GM21786 (cell line): Measurements from ENCODE around the gene PDGFB.
A peak's percentile ranks its signal among the peaks of the same experiment; 100 is the strongest.

Experiments
- ATAC-seq: cut with Tn5 transposase; IDR thresholded peaks from one replicate; pipeline ENCODE4 v1.9.1; 2021; ENCODE audit not compliant: unreplicated experiment

PDGFB gene

DNA sequence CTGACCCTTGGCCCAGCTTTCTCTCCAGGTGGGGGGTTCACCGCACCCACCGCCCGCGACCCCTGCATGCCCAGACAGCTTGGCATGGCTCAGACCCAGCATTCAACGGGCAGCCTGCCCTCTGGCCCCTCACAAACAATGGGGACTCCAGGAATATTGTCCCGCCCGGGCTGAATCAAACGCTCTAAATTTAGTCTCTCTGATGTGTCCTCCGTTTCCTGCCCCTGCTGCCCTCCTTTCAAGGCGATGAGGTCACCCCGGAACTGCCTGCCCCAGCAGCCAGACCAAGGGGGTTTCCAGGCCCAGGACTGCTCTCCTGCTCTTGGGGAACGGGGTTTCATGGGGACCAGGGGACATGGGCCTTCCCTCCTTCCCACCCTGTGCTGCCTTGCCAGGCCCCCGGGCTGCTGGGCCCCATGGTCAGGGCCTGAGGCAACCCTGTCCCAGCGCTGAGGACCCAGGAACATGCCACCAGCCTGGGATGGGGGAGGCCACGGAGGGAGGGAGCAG is 10.1 kb upstream of the PDGFB start:
- ATAC-seq: peak; percentile 47

DNA sequence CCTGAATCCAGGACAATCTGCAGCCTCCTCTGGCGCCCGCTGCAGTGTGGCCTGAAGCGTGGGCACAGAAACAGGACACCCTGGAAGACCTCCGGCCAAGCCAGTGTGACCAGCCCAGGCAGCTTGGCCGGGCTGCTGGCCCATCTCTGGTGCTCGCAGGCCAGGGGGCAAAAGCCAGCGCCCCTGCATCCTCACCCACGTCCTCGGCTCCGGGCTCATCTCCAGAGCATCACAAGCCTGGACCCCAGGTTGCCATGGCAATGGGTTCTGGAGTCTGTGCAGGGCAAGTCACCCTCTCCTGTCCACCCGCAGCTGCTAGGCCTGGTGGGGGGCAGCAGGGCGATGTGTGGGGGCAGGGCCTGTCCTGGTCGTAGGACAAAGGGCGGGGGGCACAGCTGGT is 9.3 kb upstream of the PDGFB start:
- ATAC-seq: no peak

DNA sequence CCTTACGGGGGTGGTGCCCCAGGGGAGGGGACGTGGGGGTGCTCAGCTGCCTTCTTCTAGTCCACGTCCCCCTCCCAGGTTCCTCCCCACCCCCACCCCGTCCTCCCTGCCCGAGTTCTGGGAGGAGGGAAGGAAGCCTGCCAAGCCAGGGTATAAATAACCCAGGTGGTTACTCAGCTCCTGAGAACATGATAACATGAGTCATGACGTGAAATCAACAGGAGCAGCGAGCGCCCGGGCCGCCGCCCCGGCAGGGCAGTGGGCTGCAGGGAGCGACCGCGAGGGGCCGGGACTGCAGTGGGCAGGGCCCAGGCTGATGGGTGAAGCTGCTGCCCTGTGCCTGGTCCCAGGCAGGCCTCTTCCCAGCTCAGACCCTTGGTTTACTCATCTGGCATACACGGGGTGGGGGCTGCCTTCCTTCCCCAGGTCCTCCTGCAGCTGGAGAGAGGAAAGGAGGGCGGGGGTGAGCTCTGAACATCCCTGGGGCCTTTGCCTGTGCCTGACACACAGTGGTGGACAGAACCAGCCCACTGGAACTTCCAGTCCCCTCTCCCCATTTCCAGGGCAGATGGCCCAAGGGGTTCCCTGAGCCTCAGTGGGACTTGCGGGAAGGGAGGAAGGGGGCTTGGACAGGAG is 8.8 kb upstream of the PDGFB start:
- no peak for ATAC-seq

DNA sequence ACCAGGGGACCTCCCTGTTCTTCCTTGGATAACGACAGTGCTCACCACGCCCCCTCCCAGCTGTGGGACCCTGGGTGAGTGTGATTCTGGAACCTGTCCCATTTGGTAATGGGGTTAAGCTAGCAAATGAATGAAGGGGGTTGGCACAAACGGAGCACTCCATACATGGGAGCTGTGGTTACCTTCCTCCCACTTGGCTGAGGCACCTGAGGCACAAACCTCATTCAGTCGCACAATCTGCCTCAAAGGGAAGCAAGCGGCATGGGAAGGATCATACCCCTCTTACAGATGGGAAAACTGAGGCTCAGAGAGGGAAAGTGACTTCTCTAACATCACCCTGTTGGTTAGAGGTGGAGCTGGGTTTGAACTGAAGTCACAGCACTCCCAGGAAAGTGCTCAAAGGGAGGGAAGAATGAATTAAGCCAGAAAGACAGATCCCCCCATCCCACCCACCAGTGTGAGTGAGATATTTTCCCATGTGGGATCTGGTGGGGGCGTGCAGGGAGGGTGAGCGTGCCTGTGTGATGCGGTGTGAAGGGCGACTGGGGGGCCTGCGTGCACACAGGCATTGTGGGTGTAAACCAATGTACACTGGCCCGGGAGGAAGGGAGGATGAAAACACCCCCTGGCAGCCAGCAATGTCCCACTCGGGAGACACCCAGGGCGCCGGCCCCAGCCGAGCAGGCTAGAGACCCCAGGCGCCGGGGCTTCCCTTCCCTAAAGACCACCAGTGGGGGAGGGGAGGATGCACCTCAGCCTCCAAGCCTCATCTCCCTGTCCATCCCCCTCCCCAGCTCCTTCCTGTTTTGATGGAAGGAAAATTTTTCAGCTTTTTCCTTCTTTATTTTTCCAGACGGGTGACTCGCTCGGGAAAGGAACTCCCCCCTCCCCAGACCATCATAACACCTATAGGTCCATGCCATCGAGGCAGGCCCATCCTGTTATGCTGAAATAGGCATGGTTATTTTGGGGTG is 8.0 kb upstream of the PDGFB start:
- no peak for ATAC-seq

DNA sequence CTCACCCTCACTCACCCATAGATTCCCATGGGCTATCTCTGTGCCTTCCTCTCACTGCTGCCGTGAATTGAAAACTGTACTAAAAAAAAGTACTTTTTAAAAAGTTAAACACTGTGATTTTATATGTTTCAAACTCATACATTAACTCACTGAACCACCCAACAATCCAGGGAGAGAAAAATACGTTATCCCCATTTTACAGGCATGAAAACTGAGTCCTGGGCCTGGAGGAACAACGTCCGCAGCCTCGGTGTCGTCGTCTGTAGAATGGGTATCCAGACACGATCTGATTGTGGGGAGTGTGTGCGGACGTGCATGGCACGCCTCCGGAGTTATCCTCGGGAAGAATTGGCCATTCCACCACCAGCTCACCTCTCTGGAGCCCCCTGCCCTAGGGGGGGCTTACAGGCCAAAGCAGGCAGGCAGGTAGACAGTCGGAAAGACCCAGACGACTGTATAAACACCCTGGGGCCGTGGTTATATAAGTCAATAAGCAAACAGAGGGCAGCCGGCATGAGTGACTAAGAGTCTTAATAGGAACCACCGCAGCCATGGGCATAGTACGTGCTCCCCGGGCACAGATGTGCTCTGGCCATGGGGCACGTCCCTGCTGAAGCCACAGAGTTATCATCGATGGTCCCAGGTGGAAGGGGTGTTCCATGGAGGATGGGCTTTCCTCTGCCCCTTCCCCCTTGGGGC is 7.1 kb upstream of the PDGFB start:
- ATAC-seq: no peak

DNA sequence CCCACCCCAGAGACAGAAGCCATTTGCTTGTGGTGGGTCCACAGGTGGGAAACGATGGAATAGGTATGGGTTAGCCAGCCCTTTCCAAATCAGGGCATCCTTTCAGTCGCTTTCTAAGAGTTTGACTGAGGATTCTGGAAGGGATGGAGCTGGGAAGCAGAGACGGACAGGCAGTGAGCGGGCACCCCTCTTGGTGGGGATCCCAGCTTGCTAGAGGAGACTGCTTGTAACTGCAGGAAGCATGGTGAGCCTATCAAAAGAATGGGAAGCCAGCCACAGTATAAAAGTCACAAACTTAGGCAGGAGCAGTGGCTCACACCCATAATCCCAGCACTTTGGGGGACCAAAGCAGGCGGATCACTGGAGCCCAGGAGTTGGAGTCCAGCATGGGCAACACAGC is 6.1 kb upstream of the PDGFB start:
- ATAC-seq: no peak

DNA sequence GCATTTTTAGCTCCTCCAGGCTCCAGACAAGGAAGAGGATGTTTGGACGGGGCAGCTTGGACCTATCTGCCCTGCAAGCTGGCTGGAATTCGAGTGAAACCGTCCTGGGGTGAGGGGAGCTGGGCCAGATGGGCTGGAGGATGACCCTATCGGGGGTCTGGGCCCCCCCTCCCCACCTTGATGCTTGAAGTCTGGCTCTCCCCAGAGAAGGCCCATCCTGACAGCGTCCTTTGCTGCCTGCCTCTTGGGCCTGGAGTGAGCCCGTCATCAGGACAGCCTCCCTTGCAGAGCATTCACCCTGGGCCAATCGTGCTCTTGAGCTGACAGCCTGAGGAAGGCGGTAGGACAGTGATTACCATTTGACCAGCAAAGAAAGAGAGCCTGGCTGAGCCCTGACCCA is 5.3 kb upstream of the PDGFB start:
- no peak for ATAC-seq

DNA sequence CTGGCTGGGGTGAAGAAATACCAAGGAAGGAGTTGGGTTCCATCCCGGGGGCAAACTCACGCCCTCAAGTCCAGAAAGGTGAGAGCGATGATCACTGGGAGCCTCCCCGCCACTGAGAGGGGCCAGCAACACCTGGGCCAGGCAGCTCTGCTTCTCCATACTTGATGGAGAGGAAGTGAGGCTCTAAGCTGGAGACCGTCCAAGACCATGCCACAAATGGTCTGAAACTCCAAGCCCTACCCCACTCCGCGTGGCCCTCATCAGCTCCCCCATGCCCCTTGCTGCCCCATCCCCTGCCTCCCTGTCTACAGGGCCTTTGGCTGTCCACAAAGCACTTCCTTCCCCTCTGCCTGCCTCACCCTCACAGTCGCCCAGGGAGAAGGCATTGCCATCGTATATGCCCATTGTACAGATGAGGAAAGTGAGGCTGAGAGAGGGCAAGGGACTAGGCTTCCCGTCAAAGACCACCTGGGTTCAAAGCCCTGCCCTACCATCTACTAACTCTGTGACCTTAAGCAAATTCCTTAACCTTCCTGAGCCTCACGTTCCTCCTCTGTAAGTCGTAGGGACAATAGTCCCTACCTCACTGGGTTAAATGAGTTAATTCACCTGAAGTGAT is 4.4 kb upstream of the PDGFB start:
- no peak for ATAC-seq

DNA sequence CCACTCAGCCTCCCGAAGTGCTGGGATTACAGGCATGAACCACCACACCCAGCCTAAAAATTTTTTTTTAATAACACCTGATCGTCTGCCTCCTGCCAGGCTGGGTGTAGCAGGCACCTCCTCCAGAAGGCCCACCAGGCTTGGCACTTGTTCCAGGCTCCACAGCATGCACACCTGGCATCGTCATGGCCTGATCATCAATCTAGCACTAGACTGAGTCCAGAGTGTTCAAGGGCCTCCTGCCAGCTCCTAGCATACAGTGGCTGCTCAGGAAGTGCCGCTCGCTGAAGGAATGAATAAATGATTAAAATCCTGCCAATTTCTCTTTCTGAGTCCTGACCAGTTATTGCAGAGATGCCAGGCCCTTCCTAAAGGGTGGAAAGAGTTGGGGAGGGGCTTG is 3.5 kb upstream of the PDGFB start:
- ATAC-seq: no peak

DNA sequence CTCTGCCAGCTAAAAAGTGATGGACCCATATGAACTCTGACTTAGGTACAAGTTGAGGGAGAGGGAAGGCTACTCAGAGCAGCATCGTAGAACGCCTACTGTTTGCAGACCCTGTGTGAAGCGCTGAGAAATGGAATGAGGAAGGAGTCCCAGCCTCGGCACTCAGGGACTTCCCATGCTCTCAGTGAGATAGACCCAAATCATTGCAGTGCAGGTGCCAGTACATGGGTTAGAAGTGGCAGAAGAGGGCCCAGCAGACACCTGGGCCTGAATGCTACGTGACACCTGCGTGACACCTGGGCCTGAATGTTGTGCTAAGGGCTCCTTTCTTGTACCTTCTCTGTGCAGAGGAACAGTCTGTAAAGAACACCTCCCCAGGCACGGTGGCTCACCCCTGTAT is 2.6 kb upstream of the PDGFB start:
- no peak for ATAC-seq

DNA sequence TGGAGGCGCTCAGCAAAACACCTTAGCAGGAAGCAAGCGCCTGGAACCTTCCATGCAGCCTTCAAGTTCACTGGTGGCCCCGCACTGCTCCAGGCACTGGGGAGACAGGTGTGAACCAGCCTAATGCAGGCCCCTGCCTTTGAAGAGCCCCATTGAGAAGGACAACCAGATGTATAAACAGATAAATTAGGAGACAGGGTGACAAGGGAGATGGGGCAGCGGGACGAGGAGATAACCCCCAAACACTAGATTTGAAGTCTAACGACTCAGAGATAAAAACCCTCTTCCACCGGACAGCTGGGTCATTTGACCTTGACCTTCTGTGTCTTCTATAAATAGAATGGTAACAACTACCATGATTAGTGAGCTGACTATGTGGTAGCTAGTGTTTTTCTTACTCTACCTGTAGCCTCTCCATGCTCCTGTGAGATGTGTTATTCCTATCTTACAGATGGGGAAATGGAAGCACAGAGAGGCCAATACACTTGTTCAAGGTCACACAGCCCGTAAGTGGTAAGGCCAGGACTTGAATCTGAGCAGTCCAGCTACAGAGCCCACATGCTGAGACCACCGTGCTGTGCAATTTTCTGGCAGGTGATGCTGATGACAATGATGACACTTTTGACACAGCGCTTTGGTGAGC is 2.0 kb upstream of the PDGFB start:
- ATAC-seq: no peak

DNA sequence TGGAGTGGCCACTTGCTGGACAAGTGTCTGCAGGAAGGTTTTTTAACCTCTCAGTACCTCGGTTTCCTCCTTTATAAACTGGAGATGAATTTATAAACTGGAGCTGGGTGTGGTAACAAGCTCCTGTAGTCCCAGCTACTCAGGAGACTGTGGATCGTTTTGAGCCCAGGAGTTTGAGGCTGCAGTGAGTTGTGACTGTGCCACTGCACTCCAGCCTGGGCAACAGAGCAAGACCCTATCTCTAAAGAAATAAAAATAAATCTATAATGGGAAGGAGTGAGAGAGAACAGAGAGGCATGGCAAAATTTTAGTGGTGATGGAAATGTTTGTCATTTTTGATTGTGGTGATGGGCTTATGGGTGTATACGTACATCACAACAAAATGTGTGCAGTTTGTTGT is 1.4 kb upstream of the PDGFB start:
- ATAC-seq: no peak

DNA sequence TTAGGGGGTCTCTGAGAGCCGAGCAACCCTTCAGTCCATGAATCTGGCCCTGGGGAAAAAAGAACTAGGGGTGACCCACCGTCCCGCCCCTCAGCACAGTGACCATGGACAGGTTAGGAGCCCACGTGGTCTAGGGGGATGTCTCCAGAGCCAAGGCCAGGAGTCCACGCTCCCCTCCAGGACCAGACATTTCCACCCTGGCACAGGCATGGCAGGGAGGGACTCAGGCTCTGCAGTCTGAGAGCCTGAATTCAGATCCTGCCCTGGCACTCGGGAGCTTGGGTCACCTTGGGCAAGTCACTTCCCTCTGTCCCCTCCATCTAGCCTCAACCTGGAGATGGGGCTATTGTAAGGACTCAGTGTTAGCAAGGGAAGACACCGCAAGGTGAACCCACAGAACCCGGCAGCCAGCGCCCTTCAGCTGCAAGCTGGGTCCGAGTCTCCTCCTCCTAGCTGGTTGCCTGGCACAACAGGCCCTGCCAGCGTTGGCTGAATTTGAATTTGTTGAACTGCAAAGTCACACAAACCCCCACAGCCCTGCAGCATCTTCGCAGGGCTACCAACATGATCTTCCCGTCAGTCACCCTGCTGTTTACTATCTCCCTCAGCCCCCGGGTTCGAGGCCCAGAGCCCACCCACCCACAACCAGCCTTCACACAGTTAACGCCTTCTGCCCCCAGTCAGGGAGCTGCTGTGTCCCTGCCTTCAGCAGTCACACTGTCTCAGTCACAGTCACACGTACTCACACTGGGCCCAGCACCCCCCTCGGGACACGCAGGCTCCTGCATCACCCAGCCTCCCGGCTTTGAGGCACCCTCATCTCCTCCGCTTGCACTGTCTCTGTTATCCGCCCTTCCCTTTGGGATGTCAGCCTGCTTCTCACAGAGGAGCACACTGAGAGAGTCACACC is 603 bp upstream of the PDGFB start:
- ATAC-seq: no peak

DNA sequence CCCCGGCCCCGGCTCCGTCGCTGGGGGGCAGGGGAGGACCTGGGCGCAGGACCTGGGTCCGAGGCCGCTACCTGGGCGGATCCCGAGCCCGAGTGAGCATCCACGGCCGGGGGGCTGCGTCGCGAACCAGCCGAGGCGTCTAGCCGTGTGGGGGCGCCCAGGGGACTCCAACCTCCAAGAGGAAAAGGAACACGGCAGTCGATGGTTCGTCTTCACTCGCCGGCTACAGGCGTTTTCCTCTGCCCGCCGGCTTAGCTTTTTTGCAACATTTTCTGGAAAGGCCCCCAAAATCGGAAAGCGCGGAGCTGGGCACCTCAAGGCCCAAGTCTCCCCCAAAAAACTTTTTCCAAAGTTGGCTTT is 666 bp downstream of the PDGFB start:
- ATAC-seq: no peak

DNA sequence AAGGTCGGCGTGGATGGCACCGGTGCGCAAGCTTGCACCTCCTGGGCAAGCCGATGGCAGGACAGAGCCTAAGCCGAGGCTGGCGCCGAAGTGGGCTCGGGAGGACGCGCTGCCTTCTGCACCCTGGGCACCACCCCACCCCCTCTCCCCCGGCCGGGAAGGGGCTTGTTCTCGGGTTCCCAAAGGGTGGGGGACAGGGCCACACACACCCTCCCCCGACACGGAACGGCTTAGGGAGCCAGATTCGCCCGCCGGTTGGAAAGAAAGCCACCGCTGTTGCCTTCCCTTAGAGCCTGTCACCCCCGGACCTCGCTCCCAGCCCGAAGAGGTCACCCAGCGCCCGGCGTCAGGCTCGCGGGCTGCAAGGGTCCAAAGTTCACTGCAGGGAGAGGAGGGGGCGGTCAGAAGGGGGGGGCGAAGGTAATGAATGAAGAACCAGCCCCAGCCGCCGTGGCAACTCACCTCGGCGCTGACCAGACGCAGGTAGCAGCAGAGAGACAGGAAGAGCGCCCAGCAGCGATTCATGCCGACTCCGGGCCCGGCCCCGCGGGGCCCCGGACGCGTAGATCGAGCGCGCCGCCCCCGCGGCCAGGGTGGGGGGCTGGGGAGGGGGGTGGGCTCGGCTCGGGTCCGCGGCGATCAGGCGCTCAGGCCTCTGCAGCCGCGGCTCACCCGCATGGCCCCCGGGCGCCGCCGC is 1.2 kb downstream of the PDGFB start:
- ATAC-seq: no peak

DNA sequence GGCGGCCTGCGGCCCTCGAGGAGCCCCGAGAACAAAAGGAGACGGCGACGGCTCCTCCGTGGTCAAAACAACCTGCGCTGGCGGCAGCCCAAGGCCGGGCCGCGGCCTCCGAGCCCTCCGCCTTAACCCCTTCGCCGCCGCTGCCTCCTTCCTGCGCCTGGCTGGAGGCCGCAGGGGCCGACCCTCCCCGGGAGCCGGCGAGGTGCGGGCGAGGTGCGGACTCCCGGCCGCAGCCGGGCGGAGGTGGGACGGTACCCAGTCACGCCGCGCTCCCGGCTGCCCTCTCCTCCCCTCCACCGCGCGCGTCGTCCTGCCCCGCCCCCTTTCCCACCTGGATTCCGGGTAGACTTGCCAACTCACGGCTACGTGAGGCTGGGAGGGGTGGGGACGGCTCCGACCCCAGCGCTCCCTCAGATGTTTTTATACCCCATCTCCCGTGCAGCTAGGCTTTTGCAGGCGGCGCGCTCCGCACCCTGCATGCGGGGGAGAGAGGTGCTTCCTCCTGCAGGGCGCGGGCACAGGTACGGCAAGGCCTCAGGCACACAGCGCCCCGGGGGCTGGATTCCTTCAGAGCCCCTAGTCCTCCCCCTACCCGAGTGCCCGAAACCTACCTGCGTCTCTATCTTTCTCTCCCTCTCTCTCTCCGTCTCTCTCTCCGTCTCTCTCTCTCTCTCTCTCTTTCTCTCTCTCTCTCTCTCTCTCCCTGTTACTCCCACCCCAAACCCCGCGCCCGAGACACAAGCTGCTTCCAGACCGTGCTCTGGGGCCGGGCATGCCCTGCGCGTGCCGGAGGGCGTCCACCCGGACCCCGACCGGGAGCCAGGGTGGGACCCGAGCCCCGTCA is 2.0 kb downstream of the PDGFB start:
- no peak for ATAC-seq

DNA sequence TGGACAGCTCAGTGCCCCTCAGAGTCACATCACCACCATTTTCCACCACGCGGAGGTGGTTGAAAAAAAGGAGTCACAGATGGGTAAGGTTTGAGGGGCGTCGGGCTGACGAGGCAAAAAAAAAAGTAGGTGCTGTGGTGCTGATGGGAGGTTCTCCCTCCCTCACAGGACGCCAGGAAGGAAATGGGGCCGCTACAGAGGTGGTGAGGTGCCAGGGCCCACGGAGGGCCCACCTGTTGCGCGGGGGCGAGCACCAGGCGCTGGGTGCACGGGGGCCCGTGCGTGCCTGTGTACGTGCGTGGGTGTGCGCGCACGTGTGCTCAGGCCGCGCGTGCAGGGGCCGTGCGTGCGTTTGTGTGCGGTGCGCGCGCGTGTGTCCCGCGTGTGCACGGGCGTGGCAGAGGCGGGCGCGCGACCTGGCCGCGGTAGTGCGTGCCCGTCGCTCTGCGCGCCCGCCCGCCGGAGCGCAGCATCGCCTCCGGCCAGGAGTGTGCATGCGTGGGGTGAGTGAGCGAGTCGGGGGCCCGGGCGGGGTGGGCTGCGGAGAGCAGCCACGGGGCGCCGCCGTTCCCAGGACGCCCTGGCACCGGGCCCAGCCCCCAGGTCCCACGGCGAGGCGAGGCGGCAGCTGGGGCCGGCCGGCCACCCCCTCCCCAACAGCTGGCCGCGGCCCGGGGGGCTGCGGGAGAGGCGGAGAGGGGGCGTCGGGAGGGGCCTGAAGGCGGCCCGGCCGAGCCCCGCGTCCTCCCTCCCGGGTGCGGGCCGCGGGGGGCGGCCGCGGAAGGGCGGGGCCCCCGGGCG is 2.8 kb downstream of the PDGFB start:
- no peak for ATAC-seq
